HepG2 (cell line): ENCODE data around the gene FGF21.

Experiments
- ZBTB33 ChIP-seq: sonication (generic); formaldehyde crosslinking; IDR thresholded peaks from 2 replicates; pipeline ENCODE4 v1.4.0; 2020; ENCODE audit warnings: missing genetic modification reagents
- ZNF629 ChIP-seq: sonication (generic); formaldehyde crosslinking; conservative IDR thresholded peaks from 2 replicates; pipeline ENCODE4 v1.5.0; 2020; ENCODE audit warnings: missing genetic modification reagents
- ZNF790 ChIP-seq: sonication (generic); formaldehyde crosslinking; IDR thresholded peaks from 2 replicates; pipeline ENCODE4 v1.8.0; 2022; ENCODE audit warnings: missing genetic modification reagents, mild to moderate bottlenecking, borderline replicate concordance

DNA sequence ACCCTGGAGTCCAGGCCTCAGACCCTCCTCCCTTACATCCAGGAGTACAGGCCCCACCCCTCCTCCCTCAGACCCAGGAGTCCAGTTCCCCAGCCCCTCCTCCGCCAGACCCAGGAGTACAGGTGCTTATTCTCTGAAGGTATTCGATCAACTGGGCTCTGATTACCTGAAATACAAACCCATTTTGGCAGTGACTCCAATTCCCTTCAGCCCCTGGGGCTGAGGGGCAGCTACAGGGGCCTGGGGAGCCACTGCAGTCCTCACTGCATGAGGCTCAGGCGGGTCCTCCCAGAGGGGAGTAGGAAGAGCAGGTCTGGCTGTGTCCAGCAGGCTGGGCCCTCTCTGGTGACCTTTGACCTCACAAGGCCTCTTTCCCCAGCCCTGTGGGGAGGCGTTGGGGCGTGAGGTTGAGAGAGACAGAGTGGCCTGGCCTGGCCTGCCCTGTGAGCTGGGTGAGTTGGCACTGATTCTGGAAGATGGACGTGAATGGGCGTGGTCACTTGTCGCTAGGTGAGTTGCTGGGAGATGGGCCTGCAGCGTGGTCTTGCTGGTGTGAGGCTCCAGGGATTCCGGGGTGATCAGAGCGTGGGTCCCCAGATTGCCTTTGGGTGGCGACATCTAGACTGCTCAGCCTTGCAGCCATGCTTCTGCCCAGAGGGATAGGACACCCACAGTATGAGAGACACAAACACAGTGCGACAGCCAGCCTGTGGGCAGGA lies 52.4 kb downstream of the FGF21 start:
- TF ChIP-seq ZBTB33 (no peak), ZNF629 (CRISPR knock-in tag) (0 out of 2 replicates have a peak, but pooled peaks have one; percentile 6), ZNF790 (no peak)
